ENCODE results near the gene JAG2. TPM values are rescaled to one million over a fixed set of nuclear protein-coding genes. Genes with fewer than 3 reads are reported as not detected.

Gene JAG2
- total RNA-seq, 4 donors from 2014 or later: 7.6 to 27.4 (median 11.9) TPM

DNA sequence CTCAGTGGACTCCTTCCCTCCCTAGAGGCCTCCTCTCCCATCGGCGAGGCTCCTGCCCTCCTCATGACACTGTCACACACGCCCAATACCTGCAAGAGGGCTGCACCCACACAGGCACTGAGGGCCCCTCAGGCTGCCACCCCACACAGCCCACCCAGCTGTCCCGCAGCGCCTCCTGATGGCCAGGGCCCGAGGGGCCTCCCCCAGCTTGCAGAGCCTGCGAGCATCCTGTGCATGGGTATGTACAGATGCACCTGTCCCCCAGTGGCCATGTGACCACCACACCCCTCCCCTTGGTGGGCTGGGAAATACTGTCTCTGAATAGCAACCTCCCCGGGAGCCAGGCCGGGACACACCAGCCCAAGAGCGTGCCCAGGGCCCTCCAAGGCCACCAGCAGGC lies 31.5 kb upstream of the JAG2 start:
- Histone ChIP-seq H3K4me3 (no peak overlapping the region), H3K27me3 (peaks cover 0 to 21% of the 10 kb centered on the region in 2 donors), H3K9me3 (no peaks in the 10 kb centered on the region), H3K4me1 (peaks cover 0 to 5% of the 10 kb centered on the region in 2 donors), H3K36me3 (no peaks in the 10 kb centered on the region), H3K27ac (no peak overlapping the region)
- intact Hi-C loops (cut with DNase I; ENCODE audit: low total_unique reads): loop anchor here (5.0 kb wide), 1 partner anchor 152 kb away; no protein-coding TSS in a partner anchor
- TF ChIP-seq POLR2A (IDR thresholded peaks at IDR 0.05): no peak
- TF ChIP-seq, protein P1, sequence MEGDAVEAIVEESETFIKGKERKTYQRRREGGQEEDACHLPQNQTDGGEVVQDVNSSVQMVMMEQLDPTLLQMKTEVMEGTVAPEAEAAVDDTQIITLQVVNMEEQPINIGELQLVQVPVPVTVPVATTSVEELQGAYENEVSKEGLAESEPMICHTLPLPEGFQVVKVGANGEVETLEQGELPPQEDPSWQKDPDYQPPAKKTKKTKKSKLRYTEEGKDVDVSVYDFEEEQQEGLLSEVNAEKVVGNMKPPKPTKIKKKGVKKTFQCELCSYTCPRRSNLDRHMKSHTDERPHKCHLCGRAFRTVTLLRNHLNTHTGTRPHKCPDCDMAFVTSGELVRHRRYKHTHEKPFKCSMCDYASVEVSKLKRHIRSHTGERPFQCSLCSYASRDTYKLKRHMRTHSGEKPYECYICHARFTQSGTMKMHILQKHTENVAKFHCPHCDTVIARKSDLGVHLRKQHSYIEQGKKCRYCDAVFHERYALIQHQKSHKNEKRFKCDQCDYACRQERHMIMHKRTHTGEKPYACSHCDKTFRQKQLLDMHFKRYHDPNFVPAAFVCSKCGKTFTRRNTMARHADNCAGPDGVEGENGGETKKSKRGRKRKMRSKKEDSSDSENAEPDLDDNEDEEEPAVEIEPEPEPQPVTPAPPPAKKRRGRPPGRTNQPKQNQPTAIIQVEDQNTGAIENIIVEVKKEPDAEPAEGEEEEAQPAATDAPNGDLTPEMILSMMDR (IDR thresholded peaks at IDR 0.05): no peak
- no peak for DNase-seq

DNA sequence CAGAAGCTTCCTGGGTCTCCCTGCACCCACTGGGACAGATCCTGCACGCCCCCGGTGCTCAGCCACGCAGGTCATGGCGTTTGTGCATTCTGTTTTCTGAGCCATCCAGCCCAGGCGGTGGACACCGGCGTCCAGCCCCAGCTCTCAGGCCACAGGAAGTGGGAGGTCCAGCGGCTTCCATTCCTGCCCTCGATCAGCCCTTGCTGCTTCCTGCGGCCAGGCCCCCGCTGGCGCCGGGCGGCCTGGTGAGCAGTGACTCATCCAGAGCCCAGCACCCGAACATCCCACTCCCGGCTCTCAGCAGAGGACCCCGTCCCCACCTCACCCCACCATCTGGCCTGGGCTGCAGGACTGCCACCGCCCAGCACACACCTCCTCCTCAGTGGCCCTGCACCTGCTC lies 30.5 kb upstream of the JAG2 start:
- H3K9me3 ChIP-seq: no peaks in the 10 kb centered on the region
- DNase-seq: no peak
- intact Hi-C loops (cut with DNase I; ENCODE audit: low total_unique reads): no loop called here
- peaks cover 0 to 25% of the 10 kb centered on the region in 2 donors for H3K27me3 ChIP-seq
- peak overlapping the region in 1 of 2 donors; percentile 30 for H3K27ac ChIP-seq
- no peaks in the 10 kb centered on the region for H3K4me1 ChIP-seq
- no peak for TF ChIP-seq POLR2A (IDR thresholded peaks at IDR 0.05)
- TF ChIP-seq, protein P1 (IDR thresholded peaks at IDR 0.05): no peak
- H3K36me3 ChIP-seq: no peaks in the 10 kb centered on the region
- H3K4me3 ChIP-seq: no peak overlapping the region

DNA sequence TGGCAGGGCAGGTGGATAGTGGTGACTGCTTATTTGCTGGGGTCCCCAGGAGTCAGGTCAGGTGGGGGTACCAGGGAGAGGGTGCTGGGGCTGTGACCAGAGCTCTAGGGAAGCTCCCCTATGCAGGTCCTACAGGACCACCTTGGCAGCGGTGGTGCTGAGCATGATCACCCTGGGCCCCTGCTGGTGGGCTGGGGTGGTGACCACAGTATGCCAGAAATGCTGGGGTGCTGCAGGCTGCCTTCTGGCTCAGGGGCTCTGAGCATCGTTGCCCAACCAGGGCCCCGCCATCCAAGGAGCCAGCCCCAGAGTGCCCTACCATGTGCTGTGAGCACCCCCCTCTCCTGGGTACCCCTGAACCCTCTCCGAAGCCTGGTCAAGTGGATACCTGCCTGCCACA lies 30.0 kb upstream of the JAG2 start:
- intact Hi-C loops (cut with DNase I; ENCODE audit: low total_unique reads): no loop called here
- Histone ChIP-seq H3K9me3 (no peaks in the 10 kb centered on the region), H3K27me3 (peaks cover 0 to 25% of the 10 kb centered on the region in 2 donors), H3K27ac (no peak overlapping the region), H3K4me3 (no peak overlapping the region), H3K36me3 (no peaks in the 10 kb centered on the region), H3K4me1 (no peaks in the 10 kb centered on the region)
- no peak for DNase-seq
- TF ChIP-seq, protein P1 (IDR thresholded peaks at IDR 0.05): no peak
- no peak for TF ChIP-seq POLR2A (IDR thresholded peaks at IDR 0.05)

DNA sequence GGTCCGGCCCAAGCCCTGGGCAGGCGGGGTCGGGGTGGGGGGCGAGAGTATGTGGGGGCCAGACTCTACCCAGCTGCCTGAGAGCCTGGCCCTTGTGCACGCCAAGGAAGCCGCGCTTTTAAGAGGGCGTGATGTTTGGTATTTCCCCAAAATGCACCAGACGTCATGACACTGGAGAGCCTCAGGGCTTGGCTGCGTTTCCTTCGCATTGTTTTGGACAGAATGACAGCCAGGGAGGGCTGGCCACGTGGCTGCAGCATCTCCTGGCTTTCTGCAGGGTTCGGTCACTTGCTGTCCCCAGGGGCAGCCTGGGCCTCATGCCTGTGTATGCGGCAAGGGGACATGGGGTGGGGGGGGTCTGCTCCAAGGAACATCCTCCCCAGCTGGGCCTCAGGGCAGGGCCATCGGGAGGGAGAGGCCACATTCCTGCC lies 28.6 kb upstream of the JAG2 start:
- Histone ChIP-seq H3K36me3 (no peaks in the 10 kb centered on the region), H3K4me1 (no peaks in the 10 kb centered on the region), H3K4me3 (no peak overlapping the region), H3K27me3 (peaks cover 0 to 25% of the 10 kb centered on the region in 2 donors), H3K27ac (peak overlapping the region; percentile 35 to 60), H3K9me3 (no peaks in the 10 kb centered on the region)
- TF ChIP-seq POLR2A (IDR thresholded peaks at IDR 0.05): no peak
- TF ChIP-seq, protein P1 (IDR thresholded peaks at IDR 0.05): no peak
- intact Hi-C loops (cut with DNase I; ENCODE audit: low total_unique reads): no loop called here
- DNase-seq: no peak

DNA sequence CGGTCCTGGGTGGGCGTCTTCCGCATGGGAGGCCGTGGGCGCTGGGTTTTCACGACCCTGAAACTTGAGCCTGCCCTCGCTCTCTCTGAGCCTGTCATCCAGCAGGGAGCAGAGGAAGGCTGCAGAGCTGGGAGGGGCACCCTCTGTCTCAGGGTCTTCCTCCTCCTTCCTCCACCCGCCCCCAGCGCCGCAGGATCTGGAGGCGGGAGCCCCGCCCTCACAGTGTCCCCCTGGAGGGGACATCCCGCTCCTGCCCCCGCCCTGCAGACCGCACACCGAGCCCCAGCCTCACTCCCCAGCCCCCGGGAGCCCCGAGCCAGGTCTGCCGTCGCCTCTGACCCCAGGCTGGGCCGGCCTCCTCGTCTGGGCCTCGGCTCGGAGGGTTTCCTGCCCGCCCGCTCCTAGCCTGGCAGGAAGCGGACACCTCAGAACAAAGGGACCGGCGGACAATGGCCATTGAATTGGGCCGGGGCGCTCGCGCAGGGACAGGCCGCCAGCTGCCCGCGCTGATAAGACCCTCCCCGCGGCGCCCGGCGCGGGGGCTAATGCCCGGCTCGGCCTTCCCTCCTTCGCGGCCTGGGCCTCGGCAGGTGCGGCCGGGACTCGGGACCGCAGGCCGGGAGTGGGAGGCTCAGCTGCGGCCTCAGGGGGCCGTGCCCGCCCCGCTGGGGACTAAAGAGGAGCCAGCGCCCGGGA lies 27.8 kb upstream of the JAG2 start:
- intact Hi-C loops (cut with DNase I; ENCODE audit: low total_unique reads): no loop called here
- peaks cover 0 to 25% of the 10 kb centered on the region in 2 donors for H3K27me3 ChIP-seq

More for the DNA sequence above, 27.8 kb upstream of the JAG2 start:
- H3K4me3 ChIP-seq: no peak overlapping the region
- no peaks in the 10 kb centered on the region for H3K4me1 ChIP-seq
- no peak for DNase-seq
- H3K36me3 ChIP-seq: no peaks in the 10 kb centered on the region
- H3K27ac ChIP-seq: peak overlapping the region; percentile 39 to 60
- H3K9me3 ChIP-seq: no peaks in the 10 kb centered on the region
- TF ChIP-seq POLR2A (IDR thresholded peaks at IDR 0.05): no peak
- TF ChIP-seq, protein P1 (IDR thresholded peaks at IDR 0.05): no peak
